GM18502 (cell line): ENCODE measurements around the gene FOXP1.

ENCODE experiments used
- ATAC-seq: cut with Tn5 transposase; IDR thresholded peaks from one replicate; pipeline ENCODE4 v1.9.1; 2021; ENCODE audit warnings: mild to moderate bottlenecking; ENCODE audit not compliant: unreplicated experiment, poor library complexity

The FOXP1 gene

GRCh38 chr3:71146673-71147072 is 436.9 kb downstream of the FOXP1 start:
- no peak for ATAC-seq

DNA sequence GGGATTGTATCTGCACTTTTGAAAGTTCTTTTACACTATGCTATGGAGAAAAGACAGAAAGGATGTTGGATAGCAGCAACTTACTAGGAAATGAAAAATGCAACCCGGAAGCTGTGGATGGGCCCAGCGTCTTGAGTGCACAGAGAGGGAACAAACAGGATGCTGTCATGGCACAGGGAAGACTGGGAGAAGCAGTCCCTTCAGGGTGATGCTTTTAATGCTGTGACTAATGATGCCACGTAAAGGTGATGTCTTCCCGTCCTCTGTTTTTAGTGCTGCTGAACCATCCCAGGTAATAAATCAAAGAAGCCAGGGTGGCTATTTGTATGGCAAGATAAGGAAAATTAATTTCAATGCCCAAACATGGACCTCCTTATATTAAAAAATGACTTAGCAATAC is 437.6 kb downstream of the FOXP1 start:
- no peak for ATAC-seq

- no peak for ATAC-seq
Observed at GRCh38 chr3:71144525-71145253, 438.8 kb downstream of the FOXP1 start.

GRCh38 chr3:71143493-71143892 is 440.0 kb downstream of the FOXP1 start:
- ATAC-seq = no peak

DNA sequence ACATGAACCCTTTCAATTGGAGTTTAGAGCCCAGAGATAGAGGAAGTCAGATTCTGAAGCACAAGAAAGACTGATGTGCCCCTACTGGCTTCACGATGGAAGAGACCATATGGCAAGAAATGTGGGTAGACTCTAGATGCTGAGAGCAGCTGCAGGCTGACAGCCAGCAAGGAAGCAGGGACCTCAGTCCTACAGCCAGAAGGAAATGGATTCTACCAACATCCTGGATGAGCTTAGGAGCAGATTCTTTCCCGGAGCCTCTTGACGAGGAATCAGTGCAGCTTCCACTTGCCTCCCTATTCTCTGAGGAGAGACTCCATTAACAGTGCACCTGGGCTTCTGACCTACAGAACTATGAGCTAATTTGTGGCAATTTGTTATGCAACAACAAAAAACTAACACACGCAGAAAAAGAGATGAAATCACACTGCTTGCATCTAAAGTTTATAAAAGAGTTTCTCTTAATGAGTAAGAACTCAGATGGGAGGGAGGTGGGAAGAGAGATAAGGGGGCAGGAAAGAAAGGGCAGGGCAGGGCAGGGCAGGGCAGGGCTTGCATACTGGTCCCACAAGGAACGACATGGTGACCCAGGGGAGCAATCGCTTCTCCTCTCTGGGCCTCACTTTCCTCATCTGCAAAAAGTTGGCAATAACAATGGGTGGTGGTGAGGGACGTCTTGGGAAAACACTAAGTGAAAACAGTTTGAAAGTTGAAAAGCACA is 440.9 kb downstream of the FOXP1 start:
- no peak for ATAC-seq

DNA sequence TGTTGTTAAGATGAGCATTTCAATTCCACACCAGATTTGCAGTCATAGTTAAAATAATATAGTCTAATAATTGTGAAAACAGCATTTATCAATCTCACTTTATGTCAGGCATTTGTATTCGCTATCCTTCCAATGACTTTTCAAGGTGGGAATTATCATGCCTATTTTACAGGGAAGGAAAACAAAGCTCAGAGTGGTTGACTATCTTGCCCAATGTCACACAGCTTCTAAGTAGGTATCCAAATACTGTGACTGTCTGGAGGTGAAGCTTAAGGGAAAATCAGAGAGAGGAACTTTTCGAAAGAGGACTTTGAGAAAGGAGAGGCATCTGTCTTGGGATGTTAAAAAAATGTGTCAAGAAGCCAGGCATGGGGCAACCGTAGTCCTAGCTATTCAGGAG is 443.1 kb downstream of the FOXP1 start:
- ATAC-seq = no peak

GRCh38 chr3:71139496-71139895 is 444.0 kb downstream of the FOXP1 start:
- ATAC-seq = no peak

DNA sequence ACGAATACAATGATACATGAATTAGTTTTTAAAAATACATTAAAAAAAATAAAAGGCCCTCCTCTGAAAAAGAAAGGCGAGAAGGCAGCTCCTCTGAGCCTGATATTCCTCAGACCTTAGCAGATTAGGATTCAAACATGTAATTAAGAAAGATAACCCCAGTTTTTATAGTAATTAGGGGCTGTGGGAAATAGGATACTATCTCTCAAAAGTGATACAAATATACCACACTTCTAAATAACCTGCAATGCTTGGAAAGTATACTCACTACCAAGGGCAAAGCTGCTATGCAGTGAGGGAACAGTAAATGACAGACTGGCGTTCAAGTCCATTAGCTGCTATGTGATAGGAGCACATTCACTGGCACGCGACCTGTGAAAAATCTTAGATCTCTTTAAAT is 445.1 kb downstream of the FOXP1 start:
- no peak for ATAC-seq

GRCh38 chr3:71136276-71136675 is 447.3 kb downstream of the FOXP1 start:
- no peak for ATAC-seq

DNA sequence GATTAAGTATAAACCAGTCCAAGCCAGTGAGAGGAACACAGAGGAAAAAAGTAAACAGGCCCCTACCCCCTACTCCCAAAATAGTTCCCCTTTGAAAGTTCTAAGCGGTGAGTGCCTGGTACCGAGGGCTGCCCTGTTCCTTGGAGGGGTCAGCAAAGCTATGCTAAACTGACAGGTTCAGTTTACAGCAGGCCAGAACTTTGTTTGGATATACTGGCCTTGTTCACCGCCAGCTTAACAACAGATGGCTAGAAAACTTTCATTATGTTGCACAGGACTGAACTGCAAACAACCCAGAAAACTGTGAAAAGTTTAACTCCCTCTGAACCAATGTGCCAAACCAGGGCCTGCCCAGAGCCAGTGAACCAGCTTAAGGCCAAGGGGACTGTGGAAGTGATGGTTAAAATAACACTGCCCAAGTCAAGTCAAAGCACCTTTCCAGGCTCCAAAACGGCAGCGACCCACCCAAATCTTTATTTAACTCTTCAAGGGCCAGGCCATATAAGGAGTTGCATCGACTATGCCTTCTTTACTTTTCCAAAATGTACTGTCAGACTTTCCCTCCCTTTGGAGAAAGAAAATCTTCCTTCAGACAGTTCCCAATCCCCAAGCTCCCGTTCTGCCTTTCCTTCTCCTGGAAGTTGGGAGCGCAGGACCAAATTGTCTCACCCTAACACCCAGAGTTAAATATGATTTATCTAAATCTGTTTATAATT is 448.0 kb downstream of the FOXP1 start:
- no peak for ATAC-seq

DNA sequence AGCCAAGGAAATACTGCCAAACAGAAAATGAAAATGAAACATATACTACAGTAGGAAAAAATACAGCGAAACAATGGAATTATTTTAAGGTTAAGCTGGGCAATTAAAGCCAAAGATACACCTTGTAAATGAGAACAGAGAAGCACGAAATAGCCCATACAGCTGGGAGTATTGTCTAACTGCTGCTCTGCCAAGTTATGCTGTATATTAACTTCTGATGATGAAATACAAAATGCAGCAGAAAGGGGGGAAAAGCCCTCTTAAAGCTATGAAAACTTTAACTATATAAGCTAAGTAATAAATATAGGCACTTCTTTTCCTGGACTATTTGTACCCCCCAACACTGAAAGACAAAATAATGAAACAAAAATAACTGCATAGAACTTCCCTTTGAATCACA is 449.0 kb downstream of the FOXP1 start:
- ATAC-seq = no peak

- ATAC-seq = no peak
Observed at GRCh38 chr3:71133865-71134264, 449.7 kb downstream of the FOXP1 start.

DNA sequence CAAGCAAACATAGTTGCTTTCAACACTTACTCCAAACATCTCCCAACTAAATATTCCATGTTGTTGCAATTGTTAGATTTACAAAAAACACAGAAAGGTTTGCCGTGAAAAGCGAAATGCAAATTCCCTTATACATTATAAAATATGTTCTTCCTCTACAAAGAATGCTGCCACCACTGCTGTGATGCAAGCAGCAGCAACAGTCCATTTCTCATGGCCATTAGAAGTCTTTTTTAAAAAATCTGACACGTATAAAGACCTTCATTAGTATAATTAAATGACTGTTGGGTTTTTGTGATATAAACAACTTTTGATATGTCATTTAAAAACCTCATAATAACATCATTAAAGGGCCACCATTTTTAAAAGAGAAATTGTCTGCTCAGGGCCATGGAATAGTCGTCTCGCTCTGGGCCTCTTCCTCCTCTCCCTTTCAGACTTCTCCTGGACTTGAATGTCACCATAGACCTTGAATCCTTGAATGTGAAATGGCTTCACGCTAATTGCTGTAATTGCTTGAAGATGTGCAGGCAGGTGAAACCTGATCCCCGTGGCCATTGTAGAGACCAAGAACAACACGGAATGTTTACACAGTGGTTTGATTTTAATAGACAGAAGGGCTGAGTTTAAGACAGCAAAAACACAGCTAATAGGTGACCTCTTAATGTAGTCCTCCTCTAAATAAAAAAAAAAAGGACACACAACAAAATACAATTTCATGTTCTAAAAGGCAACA is 450.4 kb downstream of the FOXP1 start:
- no peak for ATAC-seq

GRCh38 chr3:71131375-71132314 is 451.9 kb downstream of the FOXP1 start:
- ATAC-seq = no peak

DNA sequence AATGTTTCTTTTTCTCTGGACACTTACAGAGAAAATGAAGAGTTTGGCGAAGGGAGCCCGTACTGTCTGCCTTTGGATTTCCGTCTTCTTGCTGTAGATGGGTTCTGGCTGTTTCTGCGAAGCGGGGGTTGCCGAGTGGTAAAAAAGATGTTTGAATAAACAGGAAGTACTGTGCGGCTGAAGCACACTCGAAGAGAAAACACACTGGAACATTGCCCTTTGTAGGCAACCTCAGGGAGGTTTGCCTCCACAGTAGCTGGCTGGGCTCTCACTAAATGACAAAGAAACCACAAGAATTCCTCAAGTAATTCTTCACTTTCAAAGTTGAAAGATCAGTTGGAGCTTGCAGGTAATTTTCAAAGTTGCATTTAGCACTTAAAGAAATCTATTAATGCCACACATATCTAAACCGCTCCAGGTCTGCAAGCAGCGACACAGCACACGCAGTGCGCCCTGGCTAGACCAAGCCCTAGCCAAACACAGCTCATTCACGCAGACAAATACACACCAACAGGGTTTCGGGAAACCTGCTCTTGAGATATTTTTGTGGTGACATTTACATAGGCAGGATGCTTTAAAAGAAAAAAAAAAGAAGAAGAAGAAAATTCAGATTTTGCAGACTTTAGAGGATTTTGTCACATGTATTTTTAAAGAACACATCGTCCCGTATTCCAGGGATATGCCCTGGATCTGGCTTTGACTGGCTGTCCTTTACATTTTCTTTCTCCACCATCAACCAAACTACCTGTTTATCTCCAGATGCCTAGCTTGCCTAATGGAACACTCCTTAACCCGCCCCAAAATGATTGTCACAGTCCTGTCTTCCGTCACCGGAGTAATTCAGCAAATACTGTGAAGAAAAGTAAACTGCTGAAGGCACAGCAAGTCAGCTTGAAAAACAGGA is 452.8 kb downstream of the FOXP1 start:
- peak; percentile 82 for ATAC-seq

GRCh38 chr3:71129611-71130431 is 453.7 kb downstream of the FOXP1 start:
- ATAC-seq = no peak

GRCh38 chr3:71128961-71129360 is 454.6 kb downstream of the FOXP1 start:
- ATAC-seq = no peak

- ATAC-seq = no peak
Observed at GRCh38 chr3:71127844-71128243, 455.7 kb downstream of the FOXP1 start.
